Measurements from ENCODE around the gene PTPRE.

DNA sequence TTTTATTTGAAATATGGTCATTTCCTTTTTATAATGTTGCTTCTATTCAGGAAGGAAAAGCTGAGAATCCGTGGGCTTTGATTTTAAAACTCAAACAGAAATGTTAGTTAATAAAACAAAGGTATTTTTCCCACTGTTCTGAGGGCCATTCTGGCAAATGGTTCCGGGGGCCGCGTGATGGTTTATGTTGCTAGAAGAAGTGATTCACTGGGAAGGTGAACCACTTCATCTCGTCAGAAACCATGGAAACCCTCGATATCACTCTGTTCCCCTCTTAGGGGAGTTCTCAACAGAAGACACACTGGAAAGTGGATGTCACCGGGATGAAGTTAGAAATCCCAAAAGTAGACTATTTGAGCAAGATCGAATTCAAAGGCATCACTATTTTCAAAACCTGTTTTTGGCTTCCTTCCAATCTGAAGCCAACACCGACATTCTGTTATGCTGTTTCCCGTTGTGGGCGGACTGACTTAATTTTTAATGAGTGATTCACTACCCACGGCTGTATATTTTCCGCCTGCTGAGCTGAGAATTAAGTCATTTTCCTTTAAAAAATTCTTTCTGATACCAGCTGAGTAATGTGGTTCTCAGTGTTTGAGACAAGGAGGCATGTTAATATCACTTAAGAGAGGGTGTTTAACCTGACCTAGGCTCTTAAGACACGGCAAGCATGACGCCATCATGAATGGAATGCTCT is 84.1 kb downstream of the PTPRE start:
- TF ChIP-seq, protein P1, sequence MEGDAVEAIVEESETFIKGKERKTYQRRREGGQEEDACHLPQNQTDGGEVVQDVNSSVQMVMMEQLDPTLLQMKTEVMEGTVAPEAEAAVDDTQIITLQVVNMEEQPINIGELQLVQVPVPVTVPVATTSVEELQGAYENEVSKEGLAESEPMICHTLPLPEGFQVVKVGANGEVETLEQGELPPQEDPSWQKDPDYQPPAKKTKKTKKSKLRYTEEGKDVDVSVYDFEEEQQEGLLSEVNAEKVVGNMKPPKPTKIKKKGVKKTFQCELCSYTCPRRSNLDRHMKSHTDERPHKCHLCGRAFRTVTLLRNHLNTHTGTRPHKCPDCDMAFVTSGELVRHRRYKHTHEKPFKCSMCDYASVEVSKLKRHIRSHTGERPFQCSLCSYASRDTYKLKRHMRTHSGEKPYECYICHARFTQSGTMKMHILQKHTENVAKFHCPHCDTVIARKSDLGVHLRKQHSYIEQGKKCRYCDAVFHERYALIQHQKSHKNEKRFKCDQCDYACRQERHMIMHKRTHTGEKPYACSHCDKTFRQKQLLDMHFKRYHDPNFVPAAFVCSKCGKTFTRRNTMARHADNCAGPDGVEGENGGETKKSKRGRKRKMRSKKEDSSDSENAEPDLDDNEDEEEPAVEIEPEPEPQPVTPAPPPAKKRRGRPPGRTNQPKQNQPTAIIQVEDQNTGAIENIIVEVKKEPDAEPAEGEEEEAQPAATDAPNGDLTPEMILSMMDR (IDR thresholded peaks at IDR 0.05; ENCODE audit: low read depth, low read length, poor library complexity, severe bottlenecking) = no peak
- TF ChIP-seq EZH2phosphoT487 (IDR thresholded peaks at IDR 0.05; ENCODE audit: borderline replicate concordance, low read length) = no peak
